Right lung (tissue), 5 donors: ENCODE results near the gene ALK. TPM values are rescaled to one million over a fixed set of nuclear protein-coding genes. Genes with fewer than 3 reads are reported as not detected.

Source experiments
- DNase-seq, 2 donors: peaks; one replicate each; pipeline ENCODE4 v3.0.0-alpha.2; 2013
- polyA plus RNA-seq, 5 donors: library from polyadenylated mRNA; unstranded; fragments of 120-200 nt; gene quantifications; one replicate each; pipeline versions ENCODE4 v1.2.1 to v1.2.3, GENCODE V29; 2013; ENCODE audit warnings: inconsistent platforms in 1 of 5, low replicate concordance in 1 of 5; ENCODE audit not compliant: insufficient read length in 5 of 5, insufficient read depth in 1 of 5

ALK gene
- polyA plus RNA-seq, 5 donors, result 0.03 to 0.27 (median 0.05) TPM

- peak in 1 of 2 donors; percentile 20 for DNase-seq
Measured at GRCh38 chr2:29528891-29529520, 392.4 kb downstream of the ALK start.

GRCh38 chr2:29528371-29528770 lies 393.0 kb downstream of the ALK start:
- no peak for DNase-seq

GRCh38 chr2:29527947-29528346 lies 393.4 kb downstream of the ALK start:
- no peak for DNase-seq

- DNase-seq, result no peak
Measured at GRCh38 chr2:29526587-29527586, 394.5 kb downstream of the ALK start.

- no peak for DNase-seq
Measured at GRCh38 chr2:29525921-29526320, 395.5 kb downstream of the ALK start.

GRCh38 chr2:29524652-29525051 lies 396.7 kb downstream of the ALK start:
- DNase-seq, result no peak

- no peak for DNase-seq
Measured at GRCh38 chr2:29522951-29523669, 398.3 kb downstream of the ALK start.

GRCh38 chr2:29520001-29520400 lies 401.4 kb downstream of the ALK start:
- no peak for DNase-seq

GRCh38 chr2:29519338-29519925 lies 402.0 kb downstream of the ALK start:
- no peak for DNase-seq

- DNase-seq, result no peak
Measured at GRCh38 chr2:29518646-29519337, 402.6 kb downstream of the ALK start.

GRCh38 chr2:29518010-29518409 lies 403.4 kb downstream of the ALK start:
- no peak for DNase-seq

- DNase-seq, result no peak
Measured at GRCh38 chr2:29517413-29517812, 404.0 kb downstream of the ALK start.

GRCh38 chr2:29516767-29517166 lies 404.6 kb downstream of the ALK start:
- no peak for DNase-seq

GRCh38 chr2:29509878-29510277 lies 411.5 kb downstream of the ALK start:
- no peak for DNase-seq

- no peak for DNase-seq
Measured at GRCh38 chr2:29509397-29509796, 412.0 kb downstream of the ALK start.

GRCh38 chr2:29504746-29505145 lies 416.6 kb downstream of the ALK start:
- no peak for DNase-seq

- no peak for DNase-seq
Measured at GRCh38 chr2:29502460-29502911, 418.9 kb downstream of the ALK start.

GRCh38 chr2:29497375-29497774 lies 424.0 kb downstream of the ALK start:
- DNase-seq, result no peak

- DNase-seq, result no peak
Measured at GRCh38 chr2:29496198-29496597, 425.2 kb downstream of the ALK start.

- DNase-seq, result no peak
Measured at GRCh38 chr2:29495536-29496060, 425.8 kb downstream of the ALK start.

- no peak for DNase-seq
Measured at GRCh38 chr2:29495068-29495467, 426.3 kb downstream of the ALK start.
